HEK293T (cell line): ENCODE measurements around the gene STXBP1.

Experiments used
- CTCF ChIA-PET: fragments of 350-600 bp; formaldehyde crosslinking; extraction: SDS; loops from one replicate; lab custom pipeline; 2021; ENCODE audit warnings: antibody characterized with exemption, inconsistent platforms; lab: Yijun Ruan, JAX
- POLR2A ChIA-PET: fragments of 350-600 bp; formaldehyde crosslinking; extraction: SDS; loops from one replicate; lab custom pipeline; 2020; ENCODE audit warnings: antibody characterized with exemption, inconsistent platforms; lab: Yijun Ruan, JAX
- DNase-seq: peaks from one replicate; pipeline ENCODE4 v3.0.0; 2012; ENCODE audit warnings: mixed read lengths; ENCODE audit errors: extremely low spot score
- ARNT ChIP-seq: fragments of 450-650 bp; IDR thresholded peaks from 2 replicates; pipeline ENCODE4 v1.6.1; 2017; ENCODE audit warnings: mild to moderate bottlenecking
- BHLHE40 ChIP-seq: fragments of 450-650 bp; IDR thresholded peaks from 2 replicates; pipeline ENCODE4 v1.6.1; 2016; ENCODE audit warnings: mild to moderate bottlenecking, moderate library complexity, borderline replicate concordance
- CTBP1 ChIP-seq: fragments of 450-650 bp; IDR thresholded peaks from 2 replicates; pipeline ENCODE4 v1.6.1; 2016; ENCODE audit warnings: borderline replicate concordance
- ELF4 ChIP-seq: fragments of 450-650 bp; IDR thresholded peaks from 2 replicates; pipeline ENCODE4 v1.6.1; 2017; ENCODE audit warnings: antibody characterized with exemption
- FOXA1 ChIP-seq: fragments of 450-650 bp; IDR thresholded peaks from 2 replicates; pipeline ENCODE4 v1.6.1; 2016; ENCODE audit warnings: mild to moderate bottlenecking
- FOXK2 ChIP-seq: fragments of 450-650 bp; IDR thresholded peaks from 2 replicates; pipeline ENCODE4 v1.6.1; 2016; ENCODE audit warnings: mild to moderate bottlenecking
- FOXM1 ChIP-seq: fragments of 450-650 bp; IDR thresholded peaks from 2 replicates; pipeline ENCODE4 v1.6.1; 2017; ENCODE audit warnings: mild to moderate bottlenecking, borderline replicate concordance
- HDGF ChIP-seq: fragments of 450-650 bp; IDR thresholded peaks from 2 replicates; pipeline ENCODE4 v1.6.1; 2017; ENCODE audit warnings: antibody characterized with exemption, borderline replicate concordance
- L3MBTL2 ChIP-seq: fragments of 450-650 bp; conservative IDR thresholded peaks from 2 replicates; pipeline ENCODE4 v1.6.1; 2016; ENCODE audit warnings: mild to moderate bottlenecking
- LEF1 ChIP-seq: fragments of 450-650 bp; IDR thresholded peaks from 2 replicates; pipeline ENCODE4 v1.6.1; 2017; ENCODE audit warnings: mild to moderate bottlenecking, borderline replicate concordance
- NFRKB ChIP-seq: fragments of 450-650 bp; IDR thresholded peaks from 2 replicates; pipeline ENCODE4 v1.6.1; 2016; ENCODE audit warnings: mild to moderate bottlenecking, moderate library complexity
- SP1 ChIP-seq: fragments of 450-650 bp; IDR thresholded peaks from 2 replicates; pipeline ENCODE4 v1.6.1; 2017
- SUZ12 ChIP-seq: fragments of 450-650 bp; IDR thresholded peaks from 2 replicates; pipeline ENCODE4 v1.6.1; 2016; ENCODE audit warnings: mild to moderate bottlenecking
- TARDBP ChIP-seq: fragments of 450-650 bp; IDR thresholded peaks from 2 replicates; pipeline ENCODE4 v1.6.1; 2016
- ZNF384 ChIP-seq: fragments of 450-650 bp; IDR thresholded peaks from 2 replicates; pipeline ENCODE4 v1.6.1; 2016
- TF ChIP-seq, protein P1 (sequence below): fragments of 450-650 bp; IDR thresholded peaks from 2 replicates; pipeline ENCODE4 v1.6.1; 2016

The STXBP1 gene

DNA sequence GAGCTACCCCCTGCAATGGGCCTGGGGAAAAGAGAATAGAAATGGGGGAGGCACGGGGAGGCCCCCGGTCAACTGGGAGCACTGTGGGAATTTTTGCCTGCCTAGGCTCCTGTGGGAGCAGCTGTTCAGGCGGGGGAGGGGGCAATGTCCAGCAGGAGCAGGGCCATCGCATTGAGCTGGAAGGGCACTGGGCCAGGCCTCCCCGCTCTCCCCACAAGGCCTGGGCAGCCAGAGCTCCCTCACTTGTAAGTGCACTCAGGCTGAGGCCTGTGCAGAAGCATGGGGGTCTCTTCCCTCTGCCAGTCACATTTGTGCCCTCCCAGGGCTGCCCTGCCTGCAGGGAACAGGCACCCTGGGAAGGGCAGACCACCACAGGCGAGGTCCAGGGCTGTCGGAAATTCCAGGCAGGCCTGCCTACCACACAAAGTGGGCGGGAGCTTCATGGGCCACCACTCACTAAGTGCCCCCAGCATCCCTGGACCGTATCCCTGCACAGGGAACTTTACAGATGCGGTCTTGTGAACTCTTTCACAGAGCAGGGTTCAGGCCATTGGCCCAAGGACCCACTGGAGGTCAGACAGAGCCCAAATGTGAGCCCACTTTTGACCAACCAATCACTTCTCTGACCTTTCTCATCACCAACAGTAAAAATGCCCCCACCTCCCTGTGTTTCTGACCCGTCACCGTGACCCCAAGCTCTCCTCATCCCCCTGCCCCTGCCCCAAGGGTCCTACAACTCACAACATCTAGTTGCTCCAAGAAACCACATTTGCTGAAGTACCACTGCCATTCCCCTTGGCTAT, 93.7 kb downstream of the STXBP1 start:
- DNase-seq, result no peak
- CTCF ChIA-PET, result no interaction called here
- no peak for TF ChIP-seq SP1
- no peak for TF ChIP-seq HDGF
- TF ChIP-seq ARNT, result no peak
- TF ChIP-seq NFRKB, result no peak
- no peak for TF ChIP-seq FOXA1
- TF ChIP-seq SUZ12, result no peak
- TF ChIP-seq, protein P1, sequence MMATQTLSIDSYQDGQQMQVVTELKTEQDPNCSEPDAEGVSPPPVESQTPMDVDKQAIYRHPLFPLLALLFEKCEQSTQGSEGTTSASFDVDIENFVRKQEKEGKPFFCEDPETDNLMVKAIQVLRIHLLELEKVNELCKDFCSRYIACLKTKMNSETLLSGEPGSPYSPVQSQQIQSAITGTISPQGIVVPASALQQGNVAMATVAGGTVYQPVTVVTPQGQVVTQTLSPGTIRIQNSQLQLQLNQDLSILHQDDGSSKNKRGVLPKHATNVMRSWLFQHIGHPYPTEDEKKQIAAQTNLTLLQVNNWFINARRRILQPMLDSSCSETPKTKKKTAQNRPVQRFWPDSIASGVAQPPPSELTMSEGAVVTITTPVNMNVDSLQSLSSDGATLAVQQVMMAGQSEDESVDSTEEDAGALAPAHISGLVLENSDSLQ, result no peak
- no peak for TF ChIP-seq FOXM1
- TF ChIP-seq LEF1, result no peak
- no peak for TF ChIP-seq ELF4
- TF ChIP-seq FOXK2, result no peak
- TF ChIP-seq TARDBP, result no peak
- TF ChIP-seq CTBP1, result no peak
- POLR2A ChIA-PET, result interaction anchor here (1.1 kb wide), 1 partner anchor 10 kb away, joined by 4 read pairs; the partner anchor contains the start of genes PTRH1 and TTC16

- ChIA-PET POLR2A (no interaction called here), CTCF (no interaction called here)
- DNase-seq, result no peak
- TF ChIP-seq LEF1, result no peak
- TF ChIP-seq FOXK2, result no peak
- no peak for TF ChIP-seq FOXM1
- no peak for TF ChIP-seq TARDBP
- TF ChIP-seq SUZ12, result no peak
- TF ChIP-seq HDGF, result no peak
- TF ChIP-seq SP1, result no peak
Measured at GRCh38 chr9:127706836-127707241, 94.8 kb downstream of the STXBP1 start, which contains the start of gene CFAP157. CFAP157 (plus strand) TSS chr9:127706988; CDS start chr9:127707032, 44 bp downstream.

- DNase-seq, result no peak
- TF ChIP-seq SP1, result no peak
- CTCF ChIA-PET, result no interaction called here
- POLR2A ChIA-PET, result no interaction called here
Measured at GRCh38 chr9:127707766-127708165, 95.7 kb downstream of the STXBP1 start.

- DNase-seq, result no peak
- CTCF ChIA-PET, result interaction anchor here (0.6 kb wide), 1 partner anchor 127 kb away, joined by 6 read pairs; no protein-coding TSS in a partner anchor
- POLR2A ChIA-PET, result no interaction called here
- TF ChIP-seq ARNT, result no peak
- no peak for TF ChIP-seq CTBP1
Measured at GRCh38 chr9:127708952-127709587, 97.0 kb downstream of the STXBP1 start.

GRCh38 chr9:127710204-127710783, 98.2 kb downstream of the STXBP1 start:
- ChIA-PET CTCF (no interaction called here), POLR2A (no interaction called here)
- no peak for TF ChIP-seq NFRKB
- TF ChIP-seq FOXA1, result no peak
- TF ChIP-seq, protein P1, result no peak
- TF ChIP-seq FOXK2, result no peak
- no peak for TF ChIP-seq SP1
- no peak for TF ChIP-seq L3MBTL2
- no peak for TF ChIP-seq HDGF
- TF ChIP-seq SUZ12, result no peak
- TF ChIP-seq LEF1, result no peak
- no peak for TF ChIP-seq ZNF384
- no peak for TF ChIP-seq ARNT
- no peak for TF ChIP-seq CTBP1
- TF ChIP-seq FOXM1, result no peak
- TF ChIP-seq TARDBP, result no peak
- no peak for TF ChIP-seq BHLHE40
- no peak for TF ChIP-seq ELF4
- DNase-seq, result no peak

DNA sequence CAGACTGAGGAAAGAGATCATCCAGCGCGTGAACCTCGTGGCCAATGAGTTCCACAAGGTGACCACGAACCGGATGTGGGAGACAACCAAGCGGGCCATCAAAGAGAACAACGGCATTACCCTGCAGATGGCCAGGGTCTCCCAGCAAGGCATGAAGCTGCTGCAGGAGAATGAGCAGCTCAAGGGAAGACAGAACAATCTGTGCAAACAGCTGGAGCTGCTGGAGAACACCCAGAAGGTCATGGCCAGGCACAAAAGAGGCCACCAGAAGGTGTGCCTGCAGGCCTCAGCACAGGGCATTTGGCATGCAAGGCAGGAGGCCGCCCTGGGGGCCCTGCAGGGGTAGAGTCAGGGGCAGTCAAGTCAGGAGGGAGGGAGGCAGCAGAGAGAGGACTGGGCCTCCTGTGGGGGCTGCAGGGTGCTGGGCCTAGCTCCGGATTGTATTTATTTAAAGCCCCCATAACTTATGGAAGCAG, 99.2 kb downstream of the STXBP1 start:
- POLR2A ChIA-PET, result no interaction called here

More for the DNA sequence above, 99.2 kb downstream of the STXBP1 start:
- DNase-seq, result no peak
- CTCF ChIA-PET, result no interaction called here
- TF ChIP-seq ELF4 (no peak), ZNF384 (no peak), ARNT (no peak), L3MBTL2 (no peak), TARDBP (no peak), LEF1 (no peak)
